Epithelial cell of esophagus (primary cell): ENCODE results near the gene PHF10.
"Not testable (repeated sequence)": the region's sequence is repeated elsewhere in the genome, so short reads cannot be mapped to it uniquely, and the experiment has no call there.

Source experiments
- DNase-seq: peaks from one replicate; pipeline ENCODE4 v3.0.0; 2010; ENCODE audit warnings: low read depth
- H3K4me3 ChIP-seq: 2 replicates; pipeline ENCODE4 v1.5.1; 2011; ENCODE audit warnings: mild to moderate bottlenecking, low read length, control low read depth
- CTCF ChIP-seq: IDR thresholded peaks from 2 replicates; pipeline ENCODE4 v1.5.1; 2011; ENCODE audit warnings: low read depth, mild to moderate bottlenecking, low read length, control low read depth, inconsistent platforms; ENCODE audit not compliant: insufficient read depth; ENCODE audit errors: missing control alignments

PHF10 gene

GRCh38 chr6:169700296-169700695, 24.0 kb downstream of the PHF10 start:
- no peak for DNase-seq
- no peak for TF ChIP-seq CTCF
- no peak overlapping the region for H3K4me3 ChIP-seq

GRCh38 chr6:169697115-169697514, 27.2 kb downstream of the PHF10 start:
- not testable (repeated sequence) for H3K4me3 ChIP-seq, DNase-seq
- peak; percentile 21 for TF ChIP-seq CTCF

GRCh38 chr6:169695131-169695530, 29.2 kb downstream of the PHF10 start:
- no peak for TF ChIP-seq CTCF
- DNase-seq: no peak
- H3K4me3 ChIP-seq: no peak overlapping the region

GRCh38 chr6:169692516-169692915, 31.8 kb downstream of the PHF10 start:
- TF ChIP-seq CTCF: no peak
- DNase-seq: no peak
- no peak overlapping the region for H3K4me3 ChIP-seq

- no peak overlapping the region for H3K4me3 ChIP-seq
- no peak for DNase-seq
- TF ChIP-seq CTCF: no peak
These were observed 33.0 kb downstream of the PHF10 start for GRCh38 chr6:169691260-169691659.

GRCh38 chr6:169689287-169689686, 35.0 kb downstream of the PHF10 start:
- no peak overlapping the region for H3K4me3 ChIP-seq
- peak; percentile 89 for DNase-seq
- TF ChIP-seq CTCF: no peak

GRCh38 chr6:169685860-169686259, 38.4 kb downstream of the PHF10 start:
- no peak for TF ChIP-seq CTCF
- no peak overlapping the region for H3K4me3 ChIP-seq
- DNase-seq: no peak
